Skin of body (tissue), 2 donors: Measurements from ENCODE around the gene TRIM14. TPM values are rescaled to one million over a fixed set of nuclear protein-coding genes. Genes with fewer than 3 reads are reported as not detected.
"Not testable (repeated sequence)": the region's sequence is repeated elsewhere in the genome, so short reads cannot be mapped to it uniquely, and the experiment has no call there.

Source experiments
- DNase-seq: peaks from one replicate; lab custom pipeline; 2025; lab: John Stamatoyannopoulos, UW
- total RNA-seq: library from RNA; depleted of rRNA; stranded (reverse); fragments of >200 nt; gene quantifications from one replicate; pipeline ENCODE4 v1.2.3, GENCODE V29; 2014

The TRIM14 gene
- total RNA-seq, 1 donor from 2014 or later = 2.8 TPM

- no peak for DNase-seq
Measured at GRCh38 chr9:98050351-98050750, 68.7 kb downstream of the TRIM14 start.

DNA sequence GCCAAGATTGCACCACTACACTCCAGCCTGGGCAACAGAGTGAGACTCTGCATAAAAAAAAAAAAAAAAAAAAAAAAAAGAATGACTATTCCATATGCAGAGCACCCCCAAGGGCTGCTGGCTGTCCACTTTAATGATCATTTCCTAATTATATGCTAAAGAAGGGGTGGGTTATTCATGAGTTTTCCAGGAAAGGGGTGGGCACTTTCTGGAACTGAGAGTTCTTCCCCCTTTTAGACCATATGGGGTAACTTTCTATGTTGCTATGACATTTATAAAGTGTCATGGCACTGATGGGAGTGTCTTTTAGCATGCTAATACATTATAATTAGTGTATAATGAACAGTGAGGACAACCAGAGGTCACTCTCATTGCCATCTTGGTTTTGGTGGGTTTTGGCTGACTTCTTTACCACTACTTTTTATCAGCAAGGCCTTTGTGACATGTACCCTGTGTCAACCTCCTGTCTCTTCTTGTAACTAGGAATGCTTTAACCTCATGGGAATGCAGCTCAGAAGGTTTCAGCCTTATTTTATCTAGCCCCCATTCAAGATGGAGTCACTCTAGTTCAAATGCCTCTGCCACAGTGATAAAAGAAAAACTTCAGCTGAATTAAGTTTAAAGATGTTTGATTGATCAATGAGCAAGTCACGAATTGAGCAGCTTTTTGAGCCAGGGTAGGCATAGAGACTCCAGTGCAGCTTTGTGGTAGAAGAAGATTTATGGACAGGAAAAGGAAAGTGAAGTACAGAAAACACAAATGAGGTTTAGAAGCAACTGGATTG is 69.5 kb downstream of the TRIM14 start:
- DNase-seq = no peak

DNA sequence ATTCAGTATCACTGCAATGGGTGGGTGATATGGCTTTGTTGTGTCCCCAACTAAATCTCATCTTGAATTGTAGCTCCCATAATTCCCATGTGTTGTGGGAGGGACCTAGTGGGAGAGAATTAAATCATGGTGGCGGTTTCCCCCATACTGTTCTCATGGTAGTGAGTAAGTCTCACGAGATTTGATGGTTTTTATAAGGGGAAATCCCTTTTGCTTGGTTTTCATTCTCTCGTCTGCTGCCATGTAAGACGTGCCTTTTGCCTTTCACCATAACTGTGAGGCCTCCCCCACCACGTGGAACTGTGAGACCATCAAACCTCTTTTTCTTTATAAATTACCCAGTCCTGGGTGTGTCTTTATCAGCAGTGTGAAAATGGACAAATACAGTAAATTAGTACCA is 72.0 kb downstream of the TRIM14 start:
- no peak for DNase-seq

GRCh38 chr9:98046180-98046543 is 72.9 kb downstream of the TRIM14 start:
- no peak for DNase-seq

GRCh38 chr9:98045234-98046179 is 73.5 kb downstream of the TRIM14 start:
- no peak for DNase-seq

DNA sequence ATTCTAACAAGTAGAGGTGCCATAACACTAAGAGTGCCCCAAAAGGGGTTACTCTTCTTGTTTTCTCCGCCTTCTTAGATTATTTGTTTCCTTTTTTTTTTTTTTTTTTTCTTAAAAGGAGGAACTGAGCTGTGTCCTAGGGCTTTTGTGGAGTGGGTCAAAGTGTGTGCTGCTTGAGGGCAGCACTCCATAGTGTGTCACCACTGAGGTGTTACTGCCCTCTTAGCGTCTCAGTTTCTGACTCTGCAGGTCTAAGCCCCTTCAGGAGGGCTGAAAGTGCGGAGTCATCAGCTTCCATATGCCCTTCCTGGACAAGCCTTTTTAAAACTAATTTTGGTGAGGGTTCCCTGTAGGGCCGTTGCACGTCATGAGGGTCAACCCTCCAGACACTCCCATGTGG is 75.1 kb downstream of the TRIM14 start:
- no peak for DNase-seq

DNA sequence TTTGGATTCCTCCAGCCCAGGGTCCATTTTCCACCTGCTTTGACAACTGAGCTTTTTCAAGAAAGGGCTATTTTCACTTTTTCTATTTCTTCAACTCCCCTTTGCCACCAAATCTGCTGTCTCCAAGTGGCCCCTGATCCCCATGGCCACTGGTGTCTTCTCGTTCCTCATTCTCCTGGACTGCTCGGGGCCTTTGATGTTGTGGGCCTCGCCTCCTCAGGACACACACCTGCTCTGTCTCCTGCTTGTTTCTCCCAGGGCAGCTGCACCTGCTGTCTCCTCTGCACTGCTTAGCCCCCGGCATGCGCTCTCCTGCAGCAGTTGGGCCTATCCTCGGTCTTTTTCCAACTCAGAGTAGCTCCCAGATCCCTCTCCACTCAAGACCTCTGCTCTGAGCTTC is 78.8 kb downstream of the TRIM14 start:
- DNase-seq = no peak

DNA sequence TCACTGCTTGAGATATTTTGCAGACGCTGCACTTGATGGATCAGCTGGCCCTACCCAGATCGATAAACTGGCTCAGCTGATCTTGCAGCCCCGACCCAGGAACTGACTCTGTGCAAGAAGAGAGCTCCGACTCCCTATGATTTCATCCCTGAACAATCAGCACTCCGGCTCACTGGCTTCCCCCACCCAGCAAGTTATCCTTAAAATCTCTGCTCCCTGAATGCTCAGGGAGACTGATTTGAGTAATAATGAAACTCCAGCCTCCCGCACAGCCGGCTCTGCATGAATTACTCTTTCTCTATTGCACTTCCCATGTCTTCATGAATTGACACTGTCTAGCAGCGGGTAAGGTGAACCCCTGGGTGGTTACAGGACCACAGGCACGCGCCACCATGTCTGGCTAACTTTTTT is 79.4 kb downstream of the TRIM14 start:
- DNase-seq = no peak

DNA sequence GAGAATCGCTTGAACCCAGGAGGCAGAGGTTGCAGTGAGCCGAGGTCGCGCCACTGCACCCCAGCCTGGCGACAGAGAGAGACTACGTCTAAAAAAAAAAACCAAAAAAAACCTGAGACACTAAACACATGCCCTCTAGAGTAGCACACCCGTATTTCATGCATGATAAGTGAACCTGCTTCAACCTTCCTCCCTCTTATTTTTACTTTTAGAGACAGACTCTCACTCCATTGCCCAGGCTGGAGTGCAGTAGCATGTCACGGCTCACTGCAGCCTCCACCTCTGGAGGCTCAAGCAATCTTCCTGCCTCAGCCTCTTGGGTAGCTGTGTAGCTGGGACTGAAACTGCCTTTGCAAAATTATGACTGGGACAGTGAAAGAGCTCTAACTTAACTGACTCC is 80.1 kb downstream of the TRIM14 start:
- DNase-seq = no peak

GRCh38 chr9:98037357-98037756 is 81.7 kb downstream of the TRIM14 start:
- DNase-seq = no peak

- no peak for DNase-seq
Measured at GRCh38 chr9:98034593-98035546, 84.2 kb downstream of the TRIM14 start.

- DNase-seq = no peak
Measured at GRCh38 chr9:98031935-98032334, 87.1 kb downstream of the TRIM14 start.

GRCh38 chr9:98031169-98031568 is 87.9 kb downstream of the TRIM14 start:
- no peak for DNase-seq

DNA sequence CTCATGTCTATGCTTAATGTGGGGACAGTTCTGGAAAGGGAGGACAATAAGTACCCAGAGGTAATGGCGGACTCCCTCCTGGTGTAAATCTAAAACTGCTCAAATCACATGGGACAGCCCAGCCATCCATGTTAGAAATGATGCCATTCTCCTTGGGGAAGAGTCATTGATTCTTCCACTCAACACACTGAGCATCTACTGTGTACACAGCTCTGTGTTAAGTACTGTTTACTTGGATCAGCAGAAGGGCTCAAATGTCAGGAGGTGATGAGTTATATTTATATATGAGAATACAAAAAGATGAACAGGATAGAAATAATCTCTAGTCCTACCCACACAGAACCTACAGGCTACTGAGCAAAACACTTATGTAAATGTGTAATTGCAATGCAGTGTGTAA is 94.3 kb downstream of the TRIM14 start:
- DNase-seq = no peak

GRCh38 chr9:98022447-98022846 is 96.6 kb downstream of the TRIM14 start:
- DNase-seq = no peak

- DNase-seq = no peak
Measured at GRCh38 chr9:98021306-98022040, 97.5 kb downstream of the TRIM14 start.

- no peak for DNase-seq
Measured at GRCh38 chr9:98020476-98021145, 98.4 kb downstream of the TRIM14 start.

GRCh38 chr9:98019869-98020268 is 99.2 kb downstream of the TRIM14 start:
- DNase-seq = not testable (repeated sequence)
